ENCODE measurements around the gene HBQ1.
"Not testable (repeated sequence)": the region's sequence is repeated elsewhere in the genome, so short reads cannot be mapped to it uniquely, and the experiment has no call there.

HBQ1 gene

GRCh38 chr16:204046-204445 is 23.8 kb downstream of the HBQ1 start:
- not testable (repeated sequence) for DNase-seq (ENCODE audit: low read depth, low spot score)

- not testable (repeated sequence) for DNase-seq (ENCODE audit: low read depth, low spot score)
Measured at GRCh38 chr16:209359-209758, 29.1 kb downstream of the HBQ1 start.

- not testable (repeated sequence) for DNase-seq (ENCODE audit: low read depth, low spot score)
Measured at GRCh38 chr16:211631-212180, 31.4 kb downstream of the HBQ1 start.

- no peak for DNase-seq (ENCODE audit: low read depth, low spot score)
Measured at GRCh38 chr16:212999-213398, 32.7 kb downstream of the HBQ1 start.

- no peak for DNase-seq (ENCODE audit: low read depth, low spot score)
Measured at GRCh38 chr16:220021-220420, 39.8 kb downstream of the HBQ1 start.

GRCh38 chr16:228151-228851 is 48.0 kb downstream of the HBQ1 start:
- no peak for DNase-seq (ENCODE audit: low read depth, low spot score)

GRCh38 chr16:228852-229730 is 48.8 kb downstream of the HBQ1 start, which contains the start of gene LUC7L:
Gene LUC7L (minus strand): TSS chr16:229449. CDS start chr16:229339, 110 bp downstream.
- DNase-seq (ENCODE audit: low read depth, low spot score) = peak; percentile 76

- DNase-seq (ENCODE audit: low read depth, low spot score) = no peak
Measured at GRCh38 chr16:229731-230281, 49.5 kb downstream of the HBQ1 start.

- not testable (repeated sequence) for DNase-seq (ENCODE audit: low read depth, low spot score)
Measured at GRCh38 chr16:230351-230750, 50.1 kb downstream of the HBQ1 start.

Measured in activated CD4-positive, CD25-positive, alpha-beta regulatory T cell treated with anti-CD3 and anti-CD28 coated beads, Interleukin-2, amount 50 U/mL, for 16 hours (primary cell).